ENCODE data around the gene GOLGA7B.

GRCh38 chr10:97836446-97836845 is 13.2 kb upstream of the GOLGA7B start:
- TF ChIP-seq TCF7L2 (IDR thresholded peaks at IDR 0.05; ENCODE audit: borderline replicate concordance, low read depth, low read length) (no peak), CTCF (tag by site-specific recombination; IDR thresholded peaks at IDR 0.05) (no peak), ZNF629 (tag by site-specific recombination; IDR thresholded peaks at IDR 0.05) (no peak), ZNF174 (tag by site-specific recombination; IDR thresholded peaks at IDR 0.05) (no peak), PRDM4 (tag by site-specific recombination; IDR thresholded peaks at IDR 0.05) (no peak), IKZF3 (tag by site-specific recombination; IDR thresholded peaks at IDR 0.05) (no peak), ELK4 (IDR thresholded peaks at IDR 0.05; ENCODE audit: borderline replicate concordance, low read depth, low read length) (no peak), ZNF292 (tag by site-specific recombination; IDR thresholded peaks at IDR 0.05; ENCODE audit: borderline replicate concordance, low read depth) (no peak), TRIM28 (IDR thresholded peaks at IDR 0.05; ENCODE audit: borderline replicate concordance, low read length) (no peak)

Measured in HEK293 (cell line).